CD14-positive monocyte (primary cell): ENCODE data around the gene ARPC4. TPM values are rescaled to one million over a fixed set of nuclear protein-coding genes. Genes with fewer than 3 reads are reported as not detected.

Experiments used
- DNase-seq, 3 donors: peaks; one replicate each; pipeline ENCODE4 v3.0.0-alpha.2; 2011 to 2022
- H2AFZ ChIP-seq: 2 replicates; pipeline ENCODE4 v1.6.0; 2012; ENCODE audit warnings: mild to moderate bottlenecking, low read depth, low read length, inconsistent platforms; ENCODE audit not compliant: insufficient read depth, poor library complexity, severe bottlenecking
- H3K27ac ChIP-seq, 2 donors: 1 replicate in 1 of 2; 2 replicates in 1 of 2; pipeline ENCODE4 v1.5.1; 2012 to 2013; ENCODE audit warnings: low read length in 2 of 2, control low read depth in 1 of 2, inconsistent platforms in 1 of 2, low read depth in 1 of 2, mild to moderate bottlenecking in 1 of 2
- H3K27me3 ChIP-seq, 2 donors: one replicate each; pipeline versions ENCODE4 v1.6.0 to v1.6.1; 2011 to 2013; ENCODE audit warnings: low read length in 2 of 2; ENCODE audit not compliant: control insufficient read depth in 2 of 2, insufficient read depth in 2 of 2
- H3K36me3 ChIP-seq, 2 donors: replicated peaks in 1 of 2; 1 replicate in 1 of 2; 2 replicates in 1 of 2; pipeline versions ENCODE4 v1.5.1 to v1.6.1; 2012 to 2013; ENCODE audit warnings: low read length in 2 of 2, control low read depth in 1 of 2, inconsistent platforms in 1 of 2, mild to moderate bottlenecking in 1 of 2; ENCODE audit not compliant: insufficient read depth in 2 of 2, control insufficient read depth in 1 of 2
- H3K4me1 ChIP-seq, 2 donors: 1 replicate in 1 of 2; 2 replicates in 1 of 2; pipeline versions ENCODE4 v1.5.1 to v1.6.1; 2012 to 2013; ENCODE audit warnings: low read length in 2 of 2, control low read depth in 1 of 2, inconsistent platforms in 1 of 2, mild to moderate bottlenecking in 1 of 2, moderate library complexity in 1 of 2; ENCODE audit not compliant: insufficient read depth in 2 of 2, control insufficient read depth in 1 of 2
- H3K4me2 ChIP-seq: replicated peaks from 2 replicates; pipeline ENCODE3; 2012; ENCODE audit warnings: low read length, moderate library complexity, mild to moderate bottlenecking; ENCODE audit not compliant: poor library complexity, severe bottlenecking; ENCODE audit errors: extremely low read depth
- H3K4me3 ChIP-seq, 3 experiments: fragments of 200-600 bp in 1 of 3; sonication (generic) in 1 of 3; replicated peaks in 1 of 3; 1 replicate in 2 of 3; 2 replicates in 1 of 3; pipeline ENCODE4 v1.5.1; 2011 to 2013; ENCODE audit warnings: low read length in 3 of 3, mild to moderate bottlenecking in 3 of 3, control low read depth in 2 of 3, low read depth in 2 of 3, inconsistent platforms in 1 of 3, moderate library complexity in 1 of 3
- H3K79me2 ChIP-seq: 2 replicates; pipeline ENCODE4 v1.6.0; 2012; ENCODE audit warnings: mild to moderate bottlenecking, control low read depth, inconsistent platforms, low read length, moderate library complexity; ENCODE audit not compliant: insufficient read depth
- H3K9ac ChIP-seq: 2 replicates; pipeline ENCODE4 v1.6.0; 2017; ENCODE audit warnings: low read length, mild to moderate bottlenecking; ENCODE audit not compliant: insufficient read depth, poor library complexity, severe bottlenecking
- H3K9me3 ChIP-seq, 2 donors: replicated peaks in 1 of 2; 1 replicate in 1 of 2; 2 replicates in 1 of 2; pipeline versions ENCODE4 v1.5.1 to v1.6.1; 2012 to 2013; ENCODE audit warnings: low read length in 2 of 2, control low read depth in 1 of 2; ENCODE audit not compliant: control insufficient read depth in 1 of 2, insufficient read depth in 1 of 2
- H4K20me1 ChIP-seq: 2 replicates; pipeline ENCODE4 v1.6.0; 2012; ENCODE audit warnings: mild to moderate bottlenecking, low read length, control low read depth, moderate library complexity; ENCODE audit not compliant: insufficient read depth
- H3K27ac Mint-ChIP-seq, 7 donors: one replicate each; pipeline ENCODE4 v1.8.0; 2020; ENCODE audit warnings: mild to moderate bottlenecking in 7 of 7, mixed read lengths in 7 of 7, moderate library complexity in 6 of 7, inconsistent platforms in 2 of 7
- H3K27me3 Mint-ChIP-seq, 3 donors: one replicate each; pipeline ENCODE4 v1.8.0; 2021 to 2022; ENCODE audit warnings: low read depth in 3 of 3, mild to moderate bottlenecking in 3 of 3, mixed read lengths in 3 of 3, moderate library complexity in 3 of 3, inconsistent platforms in 1 of 3
- H3K36me3 Mint-ChIP-seq, 2 donors: one replicate each; pipeline ENCODE4 v1.8.0; 2020; ENCODE audit warnings: mixed read lengths in 2 of 2, inconsistent platforms in 1 of 2, mild to moderate bottlenecking in 1 of 2
- H3K4me1 Mint-ChIP-seq: one replicate; pipeline ENCODE4 v1.8.0; 2020; ENCODE audit warnings: mild to moderate bottlenecking, mixed read lengths
- H3K4me3 Mint-ChIP-seq, 2 donors: one replicate each; pipeline ENCODE4 v1.8.0; 2020; ENCODE audit warnings: mild to moderate bottlenecking in 2 of 2, mixed read lengths in 2 of 2, moderate library complexity in 1 of 2
- H3K9me3 Mint-ChIP-seq, 7 donors: one replicate each; pipeline ENCODE4 v1.8.0; 2020 to 2022; ENCODE audit warnings: mixed read lengths in 7 of 7, mild to moderate bottlenecking in 6 of 7, moderate library complexity in 6 of 7, inconsistent platforms in 2 of 7
- WGBS: methylation state at CpG from one replicate; pipeline ENCODE4 v1.1.5; 2013; ENCODE audit warnings: missing lambda C conversion rate; ENCODE audit not compliant: insufficient coverage; 5-methylcytosine and 5-hydroxymethylcytosine counted together
- intact Hi-C, 2 donors: fragments of 100-400 bp; cut with micrococcal nuclease; formaldehyde crosslinking; loops; one replicate each; pipeline versions ENCODE4 v1.15.0 to v1.15.1; 2023
- polyA plus RNA-seq, 3 donors: library from polyadenylated mRNA; depleted of rRNA in 1 of 3; unstranded in 2 of 3; stranded (reverse) in 1 of 3; fragments of 300-500 nt in 2 of 3; fragments of >200 nt in 1 of 3; fragmentation: Illumina TruSeq in 2 of 3; gene quantifications; 1 replicate in 2 of 3; 2 replicates in 1 of 3; pipeline ENCODE4 v1.2.3, GENCODE V29; 2012 to 2021
- TF ChIP-seq, protein P1 (sequence below): fragments of 200-600 bp; IDR thresholded peaks from one replicate; pipeline ENCODE4 v1.8.0; 2022; ENCODE audit warnings: antibody characterized with exemption, mild to moderate bottlenecking

The ARPC4 gene
- polyA plus RNA-seq, 3 donors: 211 to 390 (median 389) TPM

DNA sequence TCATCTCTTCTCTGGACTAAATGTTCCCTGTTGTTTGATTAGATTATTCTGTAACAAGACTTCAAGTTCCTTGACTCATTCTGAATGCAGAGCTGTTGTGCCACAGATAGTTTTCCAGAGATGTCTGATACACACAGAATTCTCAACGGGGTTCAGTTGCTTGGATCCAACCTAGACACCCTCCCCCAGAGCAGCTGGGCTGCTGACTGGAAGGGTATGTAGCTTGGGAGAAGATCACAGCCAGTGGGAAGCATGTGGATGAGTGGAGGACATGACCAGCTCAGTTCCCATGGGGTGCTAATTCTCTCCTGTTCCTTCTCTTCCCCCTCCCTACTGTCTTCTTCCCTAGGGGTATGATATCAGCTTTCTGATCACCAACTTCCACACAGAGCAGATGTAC, 10.6 kb downstream of the ARPC4 start:
- Histone ChIP-seq H3K79me2 (peaks cover 49% of the 10 kb centered on the region), H2AFZ (no peak overlapping the region), H3K27me3 (no peaks in the 10 kb centered on the region), H3K4me1 (no peaks in the 10 kb centered on the region), H3K9me3 (no peaks in the 10 kb centered on the region), H4K20me1 (peaks cover 85% of the 10 kb centered on the region), H3K4me2 (no peak overlapping the region), H3K36me3 (peaks cover 86 to 94% of the 10 kb centered on the region in 2 donors), H3K9ac (no peak overlapping the region), H3K27ac (peak overlapping the region in 1 of 2 donors; percentile 8), H3K4me3 (no peak overlapping the region)
- H3K27ac Mint-ChIP-seq: peak overlapping the region in 4 of 7 donors; percentile 36 to 84 (median 58)
- no peaks in the 10 kb centered on the region for H3K27me3 Mint-ChIP-seq
- H3K9me3 Mint-ChIP-seq: no peaks in the 10 kb centered on the region
- intact Hi-C loops: no loop called here
- no peak for DNase-seq
- TF ChIP-seq, protein P1, sequence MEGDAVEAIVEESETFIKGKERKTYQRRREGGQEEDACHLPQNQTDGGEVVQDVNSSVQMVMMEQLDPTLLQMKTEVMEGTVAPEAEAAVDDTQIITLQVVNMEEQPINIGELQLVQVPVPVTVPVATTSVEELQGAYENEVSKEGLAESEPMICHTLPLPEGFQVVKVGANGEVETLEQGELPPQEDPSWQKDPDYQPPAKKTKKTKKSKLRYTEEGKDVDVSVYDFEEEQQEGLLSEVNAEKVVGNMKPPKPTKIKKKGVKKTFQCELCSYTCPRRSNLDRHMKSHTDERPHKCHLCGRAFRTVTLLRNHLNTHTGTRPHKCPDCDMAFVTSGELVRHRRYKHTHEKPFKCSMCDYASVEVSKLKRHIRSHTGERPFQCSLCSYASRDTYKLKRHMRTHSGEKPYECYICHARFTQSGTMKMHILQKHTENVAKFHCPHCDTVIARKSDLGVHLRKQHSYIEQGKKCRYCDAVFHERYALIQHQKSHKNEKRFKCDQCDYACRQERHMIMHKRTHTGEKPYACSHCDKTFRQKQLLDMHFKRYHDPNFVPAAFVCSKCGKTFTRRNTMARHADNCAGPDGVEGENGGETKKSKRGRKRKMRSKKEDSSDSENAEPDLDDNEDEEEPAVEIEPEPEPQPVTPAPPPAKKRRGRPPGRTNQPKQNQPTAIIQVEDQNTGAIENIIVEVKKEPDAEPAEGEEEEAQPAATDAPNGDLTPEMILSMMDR: no peak
- WGBS: no CpG with 5 or more reads among the region's 1 CpG
- H3K4me1 Mint-ChIP-seq: peaks cover 9% of the 10 kb centered on the region
- H3K36me3 Mint-ChIP-seq: peaks cover 77 to 89% of the 10 kb centered on the region in 2 donors
- no peak overlapping the region for H3K4me3 Mint-ChIP-seq

DNA sequence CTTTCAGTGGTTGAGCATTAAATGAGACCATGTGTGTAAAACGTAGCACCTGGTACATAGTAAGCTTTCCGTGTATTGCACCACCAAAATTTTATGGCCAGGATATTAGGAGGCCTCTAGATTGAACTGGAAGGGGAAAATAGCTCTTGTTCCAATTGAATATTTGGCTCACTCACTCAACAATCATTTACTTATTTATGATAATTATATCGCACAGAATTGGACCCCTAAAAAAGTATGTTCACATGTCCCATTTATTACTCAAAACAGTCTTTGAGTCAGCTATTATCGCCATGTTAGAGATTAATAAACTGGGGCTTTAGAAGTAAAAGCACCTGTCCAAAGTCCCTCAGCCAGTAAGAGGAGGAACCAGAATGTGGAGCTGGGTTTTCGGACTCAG, 12.1 kb downstream of the ARPC4 start:
- Mint-ChIP-seq H3K4me1 (peaks cover 20% of the 10 kb centered on the region), H3K27me3 (no peaks in the 10 kb centered on the region), H3K4me3 (no peak overlapping the region), H3K27ac (peak overlapping the region in 1 of 7 donors; percentile 32), H3K36me3 (peaks cover 68 to 76% of the 10 kb centered on the region in 2 donors), H3K9me3 (no peaks in the 10 kb centered on the region)
- H3K36me3 ChIP-seq: peaks cover 72 to 79% of the 10 kb centered on the region in 2 donors
- no peak overlapping the region for H3K4me2 ChIP-seq
- no peak overlapping the region for H3K9ac ChIP-seq
- H4K20me1 ChIP-seq: peaks cover 70% of the 10 kb centered on the region
- H2AFZ ChIP-seq: no peak overlapping the region
- H3K4me3 ChIP-seq: no peak overlapping the region
- peaks cover 8 to 10% of the 10 kb centered on the region in 2 donors for H3K4me1 ChIP-seq
- intact Hi-C loops: no loop called here
- no peak overlapping the region for H3K27ac ChIP-seq
- no peaks in the 10 kb centered on the region for H3K9me3 ChIP-seq
- TF ChIP-seq, protein P1: no peak
- no peak for DNase-seq
- H3K79me2 ChIP-seq: peaks cover 35% of the 10 kb centered on the region
- H3K27me3 ChIP-seq: no peaks in the 10 kb centered on the region
- WGBS: 100% methylated on average over 1 of the region's 5 CpGs
